Fibroblast of skin of scalp (primary cell): ENCODE data around the gene TMOD2. TPM values are rescaled to one million over a fixed set of nuclear protein-coding genes. Genes with fewer than 3 reads are reported as not detected.

Experiments used
- DNase-seq: peaks from one replicate; pipeline ENCODE4 v3.0.0-alpha.2; 2013
- polyA plus RNA-seq, 2 experiments: library from polyadenylated mRNA; unstranded; fragments of 120-200 nt; gene quantifications; one replicate each; pipeline ENCODE4 v1.2.1, GENCODE V29; 2013; ENCODE audit not compliant: insufficient read length in 2 of 2

Gene TMOD2
- polyA plus RNA-seq (2013, experiment 1 of 2; ENCODE audit: insufficient read length), result 7.0 TPM
- 6.7 TPM for polyA plus RNA-seq (2013, experiment 2 of 2; ENCODE audit: insufficient read length)

GRCh38 chr15:51750792-51751696 lies at the start of gene TMOD2:
TSS of gene TMOD2 (plus strand) at chr15:51751597. CDS start at chr15:51766442, 14,845 bp downstream.
- peak; percentile 36 for DNase-seq

- DNase-seq, result no peak
Observed at GRCh38 chr15:51702710-51703109, 48.7 kb upstream of the TMOD2 start.

GRCh38 chr15:51706291-51706690 lies 45.1 kb upstream of the TMOD2 start:
- DNase-seq, result no peak

- no peak for DNase-seq
Observed at GRCh38 chr15:51706926-51707608, 44.3 kb upstream of the TMOD2 start.

GRCh38 chr15:51708013-51708412 lies 43.4 kb upstream of the TMOD2 start:
- DNase-seq, result no peak

- DNase-seq, result no peak
Observed at GRCh38 chr15:51709031-51709430, 42.4 kb upstream of the TMOD2 start.

- DNase-seq, result no peak
Observed at GRCh38 chr15:51714162-51714561, 37.2 kb upstream of the TMOD2 start.

- no peak for DNase-seq
Observed at GRCh38 chr15:51714911-51715310, 36.5 kb upstream of the TMOD2 start.

GRCh38 chr15:51718219-51718618 lies 33.2 kb upstream of the TMOD2 start:
- no peak for DNase-seq

- DNase-seq, result no peak
Observed at GRCh38 chr15:51718746-51719145, 32.7 kb upstream of the TMOD2 start.

- DNase-seq, result no peak
Observed at GRCh38 chr15:51720201-51720995, 31.0 kb upstream of the TMOD2 start.

GRCh38 chr15:51721199-51721960 lies 30.0 kb upstream of the TMOD2 start:
- no peak for DNase-seq

- no peak for DNase-seq
Observed at GRCh38 chr15:51724199-51724598, 27.2 kb upstream of the TMOD2 start.

- DNase-seq, result peak; percentile 4
Observed at GRCh38 chr15:51724673-51725072, 26.7 kb upstream of the TMOD2 start.

- DNase-seq, result peak; percentile 93
Observed at GRCh38 chr15:51726302-51727073, 24.9 kb upstream of the TMOD2 start.

- DNase-seq, result peak; percentile 61
Observed at GRCh38 chr15:51727141-51727897, 24.1 kb upstream of the TMOD2 start.

GRCh38 chr15:51731549-51732267 lies 19.7 kb upstream of the TMOD2 start:
- peak; percentile 31 for DNase-seq

GRCh38 chr15:51732646-51733045 lies 18.8 kb upstream of the TMOD2 start:
- DNase-seq, result no peak

GRCh38 chr15:51735228-51736010 lies 16.0 kb upstream of the TMOD2 start:
- DNase-seq, result no peak
